Right atrium auricular region (tissue), 2 donors: ENCODE data around the gene PPIP5K1. TPM values are rescaled to one million over a fixed set of nuclear protein-coding genes. Genes with fewer than 3 reads are reported as not detected.

Experiments used
- DNase-seq: peaks from one replicate; pipeline ENCODE4 v3.0.0-alpha.2; 2019; ENCODE audit warnings: low spot score
- H3K27ac ChIP-seq, 2 donors: fragments of 200-600 bp; sonication (generic); 1 replicate in 1 of 2; 2 replicates in 1 of 2; pipeline ENCODE4 v1.5.1; 2016 to 2019
- H3K27me3 ChIP-seq, 2 donors: fragments of 200-600 bp; sonication (generic); one replicate each; pipeline versions ENCODE4 v1.5.1 to v1.6.0; 2017 to 2019
- H3K36me3 ChIP-seq: fragments of 200-600 bp; sonication (generic); one replicate; pipeline ENCODE4 v1.5.1; 2016
- H3K4me1 ChIP-seq, 2 donors: fragments of 200-600 bp; sonication (generic); one replicate each; pipeline versions ENCODE4 v1.5.1 to v1.6.0; 2017 to 2019
- H3K4me3 ChIP-seq, 2 donors: fragments of 200-600 bp; sonication (generic); 1 replicate in 1 of 2; 2 replicates in 1 of 2; pipeline ENCODE4 v1.5.1; 2017 to 2019; ENCODE audit warnings: mild to moderate bottlenecking in 1 of 2, moderate library complexity in 1 of 2
- H3K9me3 ChIP-seq, 2 donors: fragments of 200-600 bp; sonication (generic); one replicate each; pipeline ENCODE4 v1.5.1; 2019
- CTCF ChIP-seq, 2 donors: fragments of 200-600 bp; sonication (generic); IDR thresholded peaks; one replicate each; pipeline ENCODE4 v1.5.1; 2019; ENCODE audit warnings: antibody characterized with exemption in 2 of 2
- total RNA-seq, 2 donors: library from RNA; depleted of rRNA; stranded (reverse); fragments of >200 nt; gene quantifications; one replicate each; pipeline ENCODE4 v1.1.0, GENCODE V29; 2016

The PPIP5K1 gene
- total RNA-seq, 2 donors from 2014 or later, result 8.3 to 12.3 TPM

- H3K4me1 ChIP-seq, result peaks cover 0 to 4% of the 10 kb centered on the region in 2 donors
- no peak overlapping the region for H3K4me3 ChIP-seq
- peaks cover 12% of the 10 kb centered on the region for H3K36me3 ChIP-seq
- DNase-seq, result peak; percentile 53
- H3K27me3 ChIP-seq, result no peaks in the 10 kb centered on the region
- H3K27ac ChIP-seq, result no peak overlapping the region
- H3K9me3 ChIP-seq, result no peaks in the 10 kb centered on the region
- no peak for TF ChIP-seq CTCF (IDR thresholded peaks at IDR 0.05)
Observed at GRCh38 chr15:43531018-43531670, 58.9 kb downstream of the PPIP5K1 start.

- TF ChIP-seq CTCF (IDR thresholded peaks at IDR 0.05), result no peak
- Histone ChIP-seq H3K9me3 (no peaks in the 10 kb centered on the region), H3K27me3 (no peaks in the 10 kb centered on the region), H3K36me3 (peaks cover 14% of the 10 kb centered on the region), H3K4me1 (peaks cover 0 to 4% of the 10 kb centered on the region in 2 donors), H3K27ac (no peak overlapping the region), H3K4me3 (no peak overlapping the region)
- peak; percentile 36 for DNase-seq
Observed at GRCh38 chr15:43529587-43530345, 60.2 kb downstream of the PPIP5K1 start.

GRCh38 chr15:43529141-43529540 is 60.9 kb downstream of the PPIP5K1 start:
- peak; percentile 30 for DNase-seq
- Histone ChIP-seq H3K36me3 (peaks cover 14% of the 10 kb centered on the region), H3K4me3 (no peak overlapping the region), H3K4me1 (peaks cover 0 to 4% of the 10 kb centered on the region in 2 donors), H3K27ac (no peak overlapping the region), H3K27me3 (no peaks in the 10 kb centered on the region), H3K9me3 (no peaks in the 10 kb centered on the region)
- no peak for TF ChIP-seq CTCF (IDR thresholded peaks at IDR 0.05)

- H3K36me3 ChIP-seq, result peaks cover 18% of the 10 kb centered on the region
- DNase-seq, result no peak
- no peak overlapping the region for H3K4me3 ChIP-seq
- no peaks in the 10 kb centered on the region for H3K27me3 ChIP-seq
- H3K9me3 ChIP-seq, result no peaks in the 10 kb centered on the region
- no peak overlapping the region for H3K27ac ChIP-seq
- TF ChIP-seq CTCF (IDR thresholded peaks at IDR 0.05), result no peak
- H3K4me1 ChIP-seq, result peaks cover 0 to 4% of the 10 kb centered on the region in 2 donors
Observed at GRCh38 chr15:43528542-43529007, 61.4 kb downstream of the PPIP5K1 start.

GRCh38 chr15:43527802-43528541 is 62.0 kb downstream of the PPIP5K1 start:
- H3K36me3 ChIP-seq, result peaks cover 24% of the 10 kb centered on the region
- no peak overlapping the region for H3K27ac ChIP-seq
- DNase-seq, result no peak
- H3K27me3 ChIP-seq, result no peaks in the 10 kb centered on the region
- no peaks in the 10 kb centered on the region for H3K9me3 ChIP-seq
- TF ChIP-seq CTCF (IDR thresholded peaks at IDR 0.05), result no peak
- H3K4me1 ChIP-seq, result peaks cover 0 to 4% of the 10 kb centered on the region in 2 donors
- no peak overlapping the region for H3K4me3 ChIP-seq
